GM20431 (cell line): ENCODE measurements around the gene CDH1.
"Not testable (repeated sequence)": the region's sequence is repeated elsewhere in the genome, so short reads cannot be mapped to it uniquely, and the experiment has no call there.

Experiments used
- in situ Hi-C: fragments of 300-500 bp; cut with MseI, MboI; formaldehyde crosslinking; loops from one replicate; pipeline ENCODE4 v1.15.0; 2020; ENCODE audit warnings: low sequenced_read_pairs; ENCODE audit not compliant: unreplicated experiment

The CDH1 gene

DNA sequence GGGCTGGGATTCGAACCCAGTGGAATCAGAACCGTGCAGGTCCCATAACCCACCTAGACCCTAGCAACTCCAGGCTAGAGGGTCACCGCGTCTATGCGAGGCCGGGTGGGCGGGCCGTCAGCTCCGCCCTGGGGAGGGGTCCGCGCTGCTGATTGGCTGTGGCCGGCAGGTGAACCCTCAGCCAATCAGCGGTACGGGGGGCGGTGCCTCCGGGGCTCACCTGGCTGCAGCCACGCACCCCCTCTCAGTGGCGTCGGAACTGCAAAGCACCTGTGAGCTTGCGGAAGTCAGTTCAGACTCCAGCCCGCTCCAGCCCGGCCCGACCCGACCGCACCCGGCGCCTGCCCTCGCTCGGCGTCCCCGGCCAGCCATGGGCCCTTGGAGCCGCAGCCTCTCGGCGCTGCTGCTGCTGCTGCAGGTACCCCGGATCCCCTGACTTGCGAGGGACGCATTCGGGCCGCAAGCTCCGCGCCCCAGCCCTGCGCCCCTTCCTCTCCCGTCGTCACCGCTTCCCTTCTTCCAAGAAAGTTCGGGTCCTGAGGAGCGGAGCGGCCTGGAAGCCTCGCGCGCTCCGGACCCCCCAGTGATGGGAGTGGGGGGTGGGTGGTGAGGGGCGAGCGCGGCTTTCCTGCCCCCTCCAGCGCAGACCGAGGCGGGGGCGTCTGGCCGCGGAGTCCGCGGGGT lies at the start of gene CDH1:
TSS of gene CDH1 (plus strand) at position 247 of the 684 bp plus-strand sequence. CDS start at position 371, 124 bp downstream.
- in situ Hi-C loops, result no loop called here

DNA sequence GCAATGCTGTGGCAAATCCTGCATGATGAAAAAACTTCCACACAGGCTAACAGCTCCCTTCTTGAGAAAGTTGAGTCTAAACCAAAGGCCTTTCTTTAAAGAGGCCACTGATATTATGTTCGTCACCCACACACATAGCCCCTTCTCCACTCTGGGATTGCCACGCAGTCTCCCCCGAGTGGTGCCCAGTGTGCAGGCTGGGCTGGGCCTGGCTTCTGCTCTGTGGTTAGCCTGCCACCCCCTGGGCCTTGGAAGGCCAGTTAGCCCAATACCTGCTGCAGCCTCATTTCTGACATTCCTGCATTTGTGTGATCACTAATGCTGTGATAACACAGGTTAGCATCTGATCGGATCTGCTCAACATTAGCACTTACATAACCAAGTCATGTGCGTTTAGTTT lies 47.2 kb upstream of the CDH1 start:
- in situ Hi-C loops, result loop anchor here (25.0 kb wide), 1 partner anchor 422 kb away; the partner anchor contains the start of gene HAS3

DNA sequence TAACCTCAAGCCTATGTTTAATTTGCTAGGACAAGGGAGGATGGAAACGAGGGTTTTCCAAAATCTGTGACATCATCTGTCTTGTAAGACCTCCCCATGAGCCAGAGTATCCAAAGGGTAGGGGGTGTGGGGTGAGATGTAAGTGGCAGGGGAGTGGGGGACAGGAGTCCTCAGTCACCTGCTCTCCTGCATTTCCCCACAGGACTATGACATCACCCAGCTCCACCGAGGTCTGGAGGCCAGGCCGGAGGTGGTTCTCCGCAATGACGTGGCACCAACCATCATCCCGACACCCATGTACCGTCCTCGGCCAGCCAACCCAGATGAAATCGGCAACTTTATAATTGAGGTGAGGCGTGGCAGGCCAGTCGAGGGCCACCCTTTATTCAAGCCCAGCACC lies 41.5 kb upstream of the CDH1 start:
- in situ Hi-C loops, result loop anchor here (25.0 kb wide), 1 partner anchor 417 kb away; the partner anchor contains the start of gene HAS3

DNA sequence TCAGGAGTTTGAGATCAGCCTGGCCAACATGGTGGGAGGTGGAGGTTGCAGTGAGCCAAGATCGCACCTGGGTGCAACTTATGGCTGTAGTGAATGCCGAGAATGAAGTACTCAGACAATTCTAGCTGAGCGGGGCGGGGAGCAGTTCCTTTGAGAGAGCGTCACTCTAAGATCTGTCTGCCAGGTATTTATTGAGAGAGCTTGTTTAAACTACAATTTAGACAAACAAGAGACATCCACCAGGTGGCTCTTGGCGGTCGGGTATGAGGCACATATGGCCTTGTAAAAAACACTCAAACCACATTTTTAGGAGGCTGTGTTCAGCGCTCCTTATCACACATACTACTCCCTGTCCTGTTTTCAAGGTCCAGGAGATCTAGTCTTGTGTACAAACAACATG lies 40.6 kb upstream of the CDH1 start:
- in situ Hi-C loops, result loop anchor here (25.0 kb wide), 1 partner anchor 416 kb away; the partner anchor contains the start of gene HAS3

DNA sequence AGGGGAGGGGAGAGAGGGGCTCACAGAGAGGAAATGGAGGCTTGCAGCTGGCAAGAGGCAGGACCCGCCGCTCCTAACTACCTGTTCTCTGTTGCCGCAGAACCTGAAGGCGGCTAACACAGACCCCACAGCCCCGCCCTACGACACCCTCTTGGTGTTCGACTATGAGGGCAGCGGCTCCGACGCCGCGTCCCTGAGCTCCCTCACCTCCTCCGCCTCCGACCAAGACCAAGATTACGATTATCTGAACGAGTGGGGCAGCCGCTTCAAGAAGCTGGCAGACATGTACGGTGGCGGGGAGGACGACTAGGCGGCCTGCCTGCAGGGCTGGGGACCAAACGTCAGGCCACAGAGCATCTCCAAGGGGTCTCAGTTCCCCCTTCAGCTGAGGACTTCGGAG lies 39.0 kb upstream of the CDH1 start:
- in situ Hi-C loops, result loop anchor here (25.0 kb wide), 1 partner anchor 414 kb away; the partner anchor contains the start of gene HAS3

DNA sequence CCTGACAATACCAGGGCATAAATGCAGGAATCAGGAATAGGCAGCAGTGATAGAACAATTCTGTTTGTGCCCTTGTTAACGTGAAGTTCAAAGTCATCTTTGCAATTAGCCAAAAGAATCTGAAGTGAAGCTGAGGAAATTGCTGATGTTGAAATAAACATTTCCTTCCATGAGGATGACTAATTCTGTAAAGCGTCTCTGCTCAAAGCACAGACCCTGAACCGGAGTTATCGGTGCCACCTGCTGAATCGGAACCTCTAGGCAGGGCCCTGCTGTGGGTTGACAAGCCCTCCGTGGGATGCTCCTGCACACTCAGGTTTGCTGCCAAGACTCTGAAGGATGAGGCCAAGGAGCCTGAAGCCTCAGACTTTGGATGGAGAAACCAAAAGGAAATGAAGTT lies 37.0 kb upstream of the CDH1 start:
- in situ Hi-C loops, result loop anchor here (10.0 kb wide), 1 partner anchor 105 kb away; no protein-coding TSS in a partner anchor

DNA sequence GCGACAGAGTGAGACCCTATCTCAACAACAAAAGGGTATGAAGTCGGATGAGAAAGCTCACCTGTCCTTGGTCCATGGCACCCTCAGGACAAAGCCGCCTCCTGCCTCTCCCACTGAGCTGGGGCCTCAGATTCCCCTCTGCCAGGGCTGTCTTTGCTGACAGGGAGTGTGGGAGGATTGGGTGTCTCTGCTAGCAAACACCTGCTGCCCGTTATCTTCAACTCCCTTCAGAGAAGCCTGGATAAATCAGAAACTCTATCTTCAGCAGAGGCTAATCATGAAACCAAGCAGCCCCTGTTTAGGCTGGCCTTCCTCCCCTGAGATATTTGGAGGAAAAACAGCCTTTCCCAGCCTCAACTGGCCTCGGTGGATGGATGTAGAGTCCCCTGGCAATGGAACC lies 36.3 kb upstream of the CDH1 start:
- in situ Hi-C loops, result loop anchor here (10.0 kb wide), 1 partner anchor 104 kb away; no protein-coding TSS in a partner anchor

DNA sequence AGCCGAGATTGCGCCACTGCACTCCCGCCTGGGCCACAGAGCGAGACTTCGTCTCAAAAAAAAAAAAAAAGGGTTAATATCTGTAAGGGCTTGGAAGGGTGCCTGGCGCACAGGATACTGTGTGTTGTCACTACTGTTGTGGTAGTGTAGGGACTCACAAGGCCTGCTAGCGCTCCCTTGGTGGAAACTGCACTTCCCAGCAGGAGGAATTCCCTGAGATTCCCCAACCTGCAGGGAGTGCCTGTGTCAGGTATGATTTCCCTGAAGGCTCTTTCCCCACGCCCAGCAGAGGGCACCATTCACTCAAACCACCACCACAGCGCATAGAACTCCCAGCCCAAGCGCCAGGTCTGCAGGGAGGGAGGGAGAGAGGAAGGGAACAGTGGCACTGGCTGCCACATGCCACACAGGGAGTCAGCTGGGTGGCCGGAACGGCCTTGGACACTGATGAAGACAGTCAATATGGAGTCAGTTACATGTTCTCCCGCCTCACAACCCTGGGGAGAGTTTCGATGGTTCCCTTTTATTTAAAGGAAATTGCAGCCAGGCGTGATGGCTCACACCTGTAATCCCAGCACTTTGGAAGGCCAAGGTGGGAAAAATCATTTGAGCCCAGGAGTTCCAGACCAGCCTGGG lies 32.7 kb upstream of the CDH1 start:
- in situ Hi-C loops, result loop anchor here (10.0 kb wide), 1 partner anchor 100 kb away; no protein-coding TSS in a partner anchor

DNA sequence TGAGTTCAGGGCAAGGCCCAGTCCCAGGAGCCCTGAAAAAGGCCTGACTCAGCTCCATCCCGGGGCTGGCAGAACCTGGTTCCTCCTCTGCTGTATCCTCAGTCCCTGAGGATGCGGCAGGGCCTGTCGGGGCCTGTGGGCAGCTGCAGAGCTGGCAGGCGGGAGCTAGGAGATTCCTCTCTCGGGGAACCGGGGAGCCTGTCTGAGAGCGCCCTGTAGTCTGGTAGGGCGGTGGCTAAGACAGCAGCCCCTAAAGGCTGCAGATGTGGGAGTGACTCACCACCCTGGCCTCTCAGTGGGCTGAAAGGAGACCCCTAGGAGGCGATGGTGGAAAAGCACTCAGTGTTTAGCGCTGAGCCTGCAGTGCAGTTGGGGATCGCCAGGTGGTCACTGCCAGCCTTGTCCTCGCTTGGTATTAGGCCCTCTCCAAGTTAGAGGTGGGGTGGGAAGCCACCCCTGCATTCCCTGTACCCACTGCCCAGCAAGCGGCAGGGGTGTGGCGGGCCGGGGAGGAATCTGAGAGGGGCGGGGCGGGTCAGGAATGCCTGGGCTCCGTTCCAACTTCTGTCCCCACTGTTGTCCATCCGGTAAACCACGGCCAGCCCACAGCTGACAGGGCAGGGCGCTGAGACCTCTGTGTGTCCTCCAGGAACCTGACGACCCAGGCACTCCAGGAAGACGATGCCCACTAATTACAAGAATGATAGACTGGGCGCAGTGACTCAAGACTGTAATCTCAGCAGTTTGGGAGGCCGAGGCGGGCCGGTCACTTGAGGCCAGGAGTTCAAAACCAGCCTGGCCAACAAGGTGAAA lies 29.5 kb upstream of the CDH1 start:
- in situ Hi-C loops, result loop anchor here (10.0 kb wide), 1 partner anchor 97 kb away; no protein-coding TSS in a partner anchor

DNA sequence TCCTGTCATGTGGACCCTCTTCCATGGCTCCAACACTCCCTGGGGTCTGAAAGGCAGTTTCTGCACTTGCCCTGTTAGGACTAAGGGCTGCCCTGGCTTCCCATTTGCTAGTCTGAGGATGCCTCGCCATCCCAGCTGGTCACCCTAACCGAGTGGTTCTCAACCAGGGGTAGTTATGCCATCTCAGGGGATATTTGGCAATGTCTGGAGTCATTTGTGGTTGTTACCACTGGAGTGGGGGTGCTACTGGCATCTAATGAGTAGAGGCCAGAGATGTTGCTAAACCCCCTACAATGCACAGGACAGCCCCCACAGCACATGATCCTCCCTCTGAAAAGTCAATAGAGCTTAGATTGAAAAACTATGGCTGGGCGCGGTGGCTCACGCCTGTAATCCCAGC lies 26.9 kb upstream of the CDH1 start:
- in situ Hi-C loops, result no loop called here

DNA sequence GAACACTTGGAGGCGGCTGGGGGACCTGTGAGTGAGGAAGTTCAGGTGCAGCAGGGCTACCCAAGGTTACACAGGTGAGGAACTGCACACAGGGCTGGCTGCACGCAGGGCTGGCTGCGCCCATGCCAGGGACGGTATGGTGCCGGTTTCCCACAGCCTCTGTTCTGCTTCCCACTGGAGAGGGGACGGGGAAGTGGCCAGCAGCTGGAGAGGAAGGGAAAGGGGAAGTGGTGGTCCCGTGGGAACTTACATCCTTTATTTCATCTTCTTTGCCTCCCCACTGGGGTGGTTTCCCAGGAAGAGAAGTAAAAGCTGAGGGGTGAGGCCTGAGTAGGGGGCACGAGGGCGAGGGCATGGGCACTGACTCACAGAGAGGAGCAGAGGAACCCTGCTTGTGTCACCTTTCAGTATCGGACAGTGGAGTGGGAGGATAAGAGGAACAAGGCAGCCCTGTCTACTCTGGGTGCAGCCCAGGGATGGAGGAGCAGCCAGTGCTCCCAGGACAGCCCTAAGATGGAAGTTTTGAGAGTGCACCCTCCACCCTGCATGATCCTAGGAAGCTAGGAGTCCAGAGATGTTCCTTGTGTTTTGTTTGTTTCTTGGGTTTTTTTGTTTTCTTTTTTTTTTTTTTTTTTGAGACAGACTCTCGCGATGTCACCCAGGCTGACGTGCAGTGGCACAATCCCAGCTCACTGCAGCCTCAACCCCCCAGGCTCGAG lies 25.5 kb upstream of the CDH1 start:
- in situ Hi-C loops, result no loop called here

DNA sequence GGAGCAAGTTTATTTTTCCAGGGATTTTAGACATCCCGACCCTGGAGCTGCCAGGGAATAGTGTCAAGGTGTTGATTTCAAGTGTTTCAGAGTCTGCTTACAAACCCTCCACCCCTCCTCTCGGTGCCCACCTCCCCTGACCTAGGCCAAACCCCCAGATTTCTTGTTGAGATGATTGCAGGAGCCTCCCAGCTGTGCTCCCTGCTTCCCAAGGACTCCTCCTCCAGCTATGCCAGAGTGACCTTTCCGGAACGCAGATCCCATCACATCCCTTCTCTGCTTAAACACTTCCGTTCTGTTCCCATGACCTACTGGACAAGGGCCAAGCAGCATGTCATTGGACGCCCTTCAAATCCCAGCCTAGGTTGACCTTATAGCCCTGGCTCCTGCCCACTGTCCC lies 23.7 kb upstream of the CDH1 start:
- in situ Hi-C loops, result no loop called here

DNA sequence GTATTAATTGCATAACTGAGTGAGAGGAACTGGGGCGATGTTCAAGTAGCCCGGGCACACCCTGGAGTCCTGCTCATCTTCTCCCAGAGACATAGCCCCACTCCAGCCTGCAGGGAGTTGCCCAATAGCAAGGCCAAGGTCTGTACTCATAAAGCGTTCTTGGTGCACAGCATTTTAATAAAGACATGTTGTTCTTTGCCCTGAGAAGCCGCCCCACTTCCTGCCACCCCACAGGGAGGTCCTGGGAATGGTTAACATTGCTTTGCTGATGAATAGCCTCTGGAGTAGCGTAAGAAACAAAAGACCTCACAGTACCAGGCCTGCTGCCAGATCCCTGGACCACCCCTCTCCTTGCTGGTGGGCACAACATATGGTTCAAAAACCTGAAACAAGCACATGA lies 21.6 kb upstream of the CDH1 start:
- in situ Hi-C loops, result no loop called here

DNA sequence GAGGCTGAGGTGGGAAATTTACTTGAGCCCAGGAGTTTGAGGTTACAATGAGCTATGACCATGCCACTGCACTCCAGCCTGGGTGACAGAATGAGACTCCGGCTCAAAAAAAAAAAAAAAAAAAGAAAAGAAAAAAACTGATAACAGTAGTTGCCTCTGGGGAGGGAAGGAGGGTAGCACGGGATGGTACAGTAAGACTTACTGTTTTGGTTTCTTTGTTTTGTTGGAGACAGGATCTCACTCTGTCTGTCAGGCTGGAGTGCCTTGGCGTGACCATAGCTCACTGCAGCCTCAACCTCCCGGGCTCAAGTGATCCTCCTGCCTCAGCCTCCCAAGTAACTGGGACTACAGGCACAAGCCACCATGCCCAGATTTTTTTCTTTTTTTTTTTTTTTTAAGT lies 20.6 kb upstream of the CDH1 start:
- in situ Hi-C loops, result not testable (repeated sequence)

DNA sequence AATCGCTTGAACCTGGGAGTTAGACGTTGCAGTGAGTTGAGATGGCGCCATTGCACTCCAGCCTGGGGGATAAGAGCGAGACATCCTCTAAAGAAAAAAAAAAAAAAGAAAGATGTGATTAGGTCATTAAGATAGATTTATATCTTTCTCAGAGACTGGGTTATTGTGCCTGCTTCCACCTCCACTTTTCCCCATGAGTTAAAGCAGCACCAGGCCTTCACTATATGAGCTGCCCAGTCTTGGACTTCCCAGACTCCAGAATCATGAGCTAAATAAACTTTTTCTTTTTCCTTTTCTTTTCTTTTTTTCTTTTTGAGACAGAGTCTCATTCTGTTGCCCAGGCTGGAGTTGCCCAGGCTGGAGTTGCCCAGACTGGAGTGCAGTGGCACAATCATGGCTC lies 19.4 kb upstream of the CDH1 start:
- in situ Hi-C loops, result no loop called here

DNA sequence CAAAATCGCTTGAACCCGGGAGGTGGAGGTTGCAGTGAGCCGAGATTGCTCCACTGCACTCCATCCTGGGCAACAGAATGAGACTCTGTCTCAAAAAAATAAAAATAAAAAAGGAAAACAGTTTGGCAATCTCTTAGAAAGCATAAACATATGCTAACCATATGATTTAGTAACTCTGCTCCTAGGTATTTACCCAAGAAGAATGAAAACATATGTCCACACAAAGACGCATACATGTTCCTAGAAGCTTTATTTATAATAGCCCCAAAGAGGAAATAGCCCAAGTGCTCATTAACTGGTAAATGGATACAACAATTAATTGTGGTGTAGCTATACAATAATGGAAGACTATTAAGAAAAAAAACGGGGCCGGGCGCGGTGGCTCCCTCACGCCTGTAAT lies 18.5 kb upstream of the CDH1 start:
- in situ Hi-C loops, result no loop called here

DNA sequence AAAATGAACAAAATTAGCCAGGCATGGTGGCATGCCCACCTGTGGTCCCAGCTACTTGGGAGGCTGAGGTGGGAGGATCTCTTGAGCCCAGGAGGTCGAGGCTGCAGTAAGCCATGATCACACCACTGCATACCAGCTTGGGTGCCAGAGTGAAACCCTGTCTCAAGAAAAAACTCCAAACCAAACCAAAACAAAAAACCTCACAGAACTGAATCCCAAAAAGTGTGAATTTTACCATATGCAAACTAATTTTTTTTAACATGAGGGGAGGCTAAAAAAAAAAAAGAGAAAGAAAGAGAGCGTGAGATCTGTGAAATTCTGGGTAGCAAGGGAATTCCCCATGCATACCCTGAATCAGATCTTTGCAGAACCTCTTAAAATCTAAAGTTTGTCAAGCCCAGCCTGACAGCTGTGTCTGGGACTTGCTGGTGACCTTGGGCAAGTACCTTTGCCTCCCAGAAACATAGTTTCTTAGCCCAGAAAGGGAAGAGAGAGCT lies 17.1 kb upstream of the CDH1 start:
- in situ Hi-C loops, result no loop called here

DNA sequence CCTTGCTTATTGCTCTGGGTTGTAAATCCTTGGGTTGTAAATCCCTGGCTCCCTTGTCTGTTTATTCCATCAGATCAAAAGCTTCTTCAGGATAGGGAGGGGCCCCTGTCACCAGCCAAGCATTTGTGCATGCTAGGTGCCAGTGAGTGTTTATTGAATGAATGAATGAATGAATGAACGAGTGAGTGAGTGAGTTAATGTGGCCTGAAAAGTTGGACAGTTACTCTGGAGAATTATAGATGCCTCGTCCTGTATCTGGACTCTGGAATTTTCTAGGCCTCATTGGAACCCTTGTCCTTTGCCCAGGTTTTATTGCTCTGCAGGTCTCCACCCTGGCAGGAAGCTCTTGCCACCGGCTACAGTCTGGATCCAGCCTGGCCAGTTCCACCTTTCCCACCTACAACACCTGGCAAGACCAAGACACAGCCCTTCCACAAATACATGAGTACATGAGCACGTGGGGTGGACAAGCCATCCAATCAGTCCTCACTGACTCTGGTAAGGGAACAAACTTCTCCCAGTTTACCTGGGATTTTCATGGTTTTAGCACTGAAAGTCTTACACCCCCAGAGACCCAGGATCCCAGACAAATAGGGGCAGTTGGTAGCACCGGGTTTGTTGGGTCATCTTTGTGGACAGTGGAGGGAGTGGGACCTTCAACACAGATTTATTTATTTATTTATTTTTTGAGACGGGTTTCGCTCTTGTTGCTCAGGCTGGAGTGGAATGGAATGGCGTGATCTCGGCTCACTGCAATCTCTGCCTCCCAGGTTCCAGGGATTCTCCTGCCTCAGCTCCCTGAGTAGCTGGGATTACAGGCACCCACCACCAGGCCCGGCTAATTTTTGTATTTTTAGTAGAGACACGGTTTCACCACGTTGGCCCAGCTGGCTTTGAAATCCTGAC lies 14.7 kb upstream of the CDH1 start:
- in situ Hi-C loops, result no loop called here

DNA sequence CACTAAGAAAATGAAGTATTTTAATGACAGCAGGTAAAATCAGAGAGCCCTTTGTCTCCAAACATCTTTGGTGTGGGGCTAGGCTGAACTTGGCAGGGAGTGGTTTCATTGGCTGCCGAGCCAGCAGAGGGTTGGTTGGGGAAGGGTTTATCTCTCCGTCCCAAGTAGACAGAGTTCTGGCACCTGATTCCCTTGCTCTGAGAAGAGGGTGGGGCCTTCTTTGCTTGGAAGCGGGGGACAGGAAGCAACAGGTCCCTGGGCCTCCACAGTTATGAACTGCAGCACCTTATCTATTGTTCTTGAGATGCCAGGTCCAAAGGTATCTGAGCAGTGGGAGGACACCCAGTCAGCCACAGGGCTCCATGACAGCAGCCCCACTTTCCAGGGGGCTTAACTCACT lies 12.3 kb upstream of the CDH1 start:
- in situ Hi-C loops, result no loop called here
